Measurements from ENCODE around the gene MVB12B. TPM values are rescaled to one million over a fixed set of nuclear protein-coding genes. Genes with fewer than 3 reads are reported as not detected.
"Not testable (repeated sequence)": the region's sequence is repeated elsewhere in the genome, so short reads cannot be mapped to it uniquely, and the experiment has no call there.

MVB12B gene
- total RNA-seq, 4 donors from 2014 or later: 15.7 to 27.3 (median 22.7) TPM

DNA sequence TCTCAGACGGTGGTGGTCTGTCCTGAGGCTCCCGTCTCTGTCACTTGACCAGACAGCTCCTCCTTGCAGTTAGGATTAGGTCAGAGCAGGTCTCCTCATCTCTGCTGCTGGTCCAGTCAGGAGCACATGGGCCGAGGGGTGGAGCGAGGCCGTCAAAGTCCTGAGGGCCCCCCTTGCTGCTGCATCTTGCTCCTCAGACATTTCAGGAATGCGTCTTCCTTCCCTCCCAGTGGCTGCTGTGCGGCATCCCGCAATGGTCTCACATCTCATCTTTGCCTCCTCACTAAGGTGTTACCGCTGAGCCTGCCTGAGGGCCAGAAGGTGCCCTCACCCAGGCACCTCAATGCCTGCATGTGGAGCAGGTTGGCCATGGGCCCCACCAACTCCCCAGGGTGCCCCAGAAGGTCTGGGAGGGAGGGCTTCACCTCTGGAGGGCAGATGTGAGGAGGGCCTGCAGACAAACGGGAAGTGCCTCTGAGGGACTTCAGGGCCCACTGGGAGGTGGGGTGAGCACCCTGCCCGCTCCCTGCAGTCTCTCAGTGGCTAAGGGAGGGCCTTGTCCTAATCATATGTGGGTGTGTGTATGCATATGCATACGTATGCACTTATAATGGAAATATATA is 149.4 kb downstream of the MVB12B start:
- no peaks in the 10 kb centered on the region for H3K27me3 ChIP-seq
- H3K9me3 ChIP-seq: no peaks in the 10 kb centered on the region
- intact Hi-C loops (cut with DNase I; ENCODE audit: low total_unique reads) (no loop called here), in situ Hi-C loops (cut with MboI; ENCODE audit: low pct_ligation_motif_present in 1 of 4, low pct_unique_long_range_greater_than_20kb in 1 of 4, low sequenced_read_pairs in 3 of 4) (loop anchor here (10.0 to 25.0 kb wide), 2 partner anchors 161 to 164 kb away; no protein-coding TSS in a partner anchor)
- 93 to 100% methylated on average over 2 to 12 of the region's 12 CpGs for WGBS, 2 donors (ENCODE audit: low coverage in 1 of 2)
- H3K27ac ChIP-seq: no peak overlapping the region
- no peaks in the 10 kb centered on the region for H3K36me3 ChIP-seq
- TF ChIP-seq, protein P1, sequence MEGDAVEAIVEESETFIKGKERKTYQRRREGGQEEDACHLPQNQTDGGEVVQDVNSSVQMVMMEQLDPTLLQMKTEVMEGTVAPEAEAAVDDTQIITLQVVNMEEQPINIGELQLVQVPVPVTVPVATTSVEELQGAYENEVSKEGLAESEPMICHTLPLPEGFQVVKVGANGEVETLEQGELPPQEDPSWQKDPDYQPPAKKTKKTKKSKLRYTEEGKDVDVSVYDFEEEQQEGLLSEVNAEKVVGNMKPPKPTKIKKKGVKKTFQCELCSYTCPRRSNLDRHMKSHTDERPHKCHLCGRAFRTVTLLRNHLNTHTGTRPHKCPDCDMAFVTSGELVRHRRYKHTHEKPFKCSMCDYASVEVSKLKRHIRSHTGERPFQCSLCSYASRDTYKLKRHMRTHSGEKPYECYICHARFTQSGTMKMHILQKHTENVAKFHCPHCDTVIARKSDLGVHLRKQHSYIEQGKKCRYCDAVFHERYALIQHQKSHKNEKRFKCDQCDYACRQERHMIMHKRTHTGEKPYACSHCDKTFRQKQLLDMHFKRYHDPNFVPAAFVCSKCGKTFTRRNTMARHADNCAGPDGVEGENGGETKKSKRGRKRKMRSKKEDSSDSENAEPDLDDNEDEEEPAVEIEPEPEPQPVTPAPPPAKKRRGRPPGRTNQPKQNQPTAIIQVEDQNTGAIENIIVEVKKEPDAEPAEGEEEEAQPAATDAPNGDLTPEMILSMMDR (IDR thresholded peaks at IDR 0.05): no peak
- no peak for TF ChIP-seq POLR2A (IDR thresholded peaks at IDR 0.05)
- TF ChIP-seq POLR2AphosphoS5 (IDR thresholded peaks at IDR 0.05): no peak
- no peak for TF ChIP-seq EP300 (IDR thresholded peaks at IDR 0.05; ENCODE audit: low read depth)
- no peak overlapping the region for H3K4me3 ChIP-seq
- peaks cover 0 to 5% (median 0%) of the 10 kb centered on the region in 4 donors for H3K4me1 ChIP-seq
- no peak for DNase-seq

GRCh38 chr9:126477432-126477831 is 150.8 kb downstream of the MVB12B start:
- H3K27me3 ChIP-seq; H3K27ac ChIP-seq; H3K4me1 ChIP-seq; DNase-seq; H3K9me3 ChIP-seq; H3K36me3 ChIP-seq; H3K4me3 ChIP-seq; intact Hi-C loops (cut with DNase I; ENCODE audit: low total_unique reads): not testable (repeated sequence)
- WGBS, 2 donors (ENCODE audit: low coverage in 1 of 2): 77 to 80% methylated on average over 1 to 3 of the region's 3 CpGs
- in situ Hi-C loops (cut with MboI; ENCODE audit: low pct_ligation_motif_present in 1 of 4, low pct_unique_long_range_greater_than_20kb in 1 of 4, low sequenced_read_pairs in 3 of 4): loop anchor here (10.0 to 25.0 kb wide), 2 partner anchors 163 to 165 kb away; no protein-coding TSS in a partner anchor

DNA sequence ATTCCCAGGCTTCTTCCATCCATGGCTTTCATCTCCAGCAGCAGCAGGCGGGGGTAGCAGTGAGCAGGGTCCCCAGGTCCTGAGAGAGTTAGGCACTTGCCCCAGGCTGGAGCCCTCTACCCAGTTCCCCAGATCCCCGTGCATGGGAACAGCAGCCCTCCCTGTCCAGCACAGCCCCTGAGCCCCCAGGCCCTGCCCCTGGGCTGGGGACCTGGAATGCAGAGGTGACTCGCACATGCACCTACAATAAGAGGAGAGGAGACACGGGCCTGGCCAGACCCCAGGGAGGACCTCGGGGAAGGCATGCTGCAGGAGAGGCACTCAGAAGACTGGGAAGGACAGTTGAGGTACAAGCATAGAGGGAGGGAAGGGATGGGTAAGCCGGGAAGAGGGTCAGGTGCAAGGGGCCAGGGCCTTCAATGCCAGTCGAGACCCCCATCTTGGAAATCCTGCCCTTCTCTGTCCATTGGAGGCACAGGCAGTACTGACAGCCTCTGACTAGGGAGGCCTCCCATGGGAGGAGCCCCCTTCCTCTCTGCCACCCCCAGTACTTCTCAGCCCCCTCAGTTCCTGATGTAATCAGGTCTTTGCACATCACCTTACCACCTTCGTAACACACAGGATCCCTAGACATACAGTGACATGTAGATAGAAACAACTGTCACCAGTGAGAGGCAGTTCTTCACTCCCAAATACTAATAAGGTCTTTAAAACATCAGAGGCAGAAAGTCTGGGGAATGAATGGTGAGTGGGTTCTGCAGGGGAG is 151.8 kb downstream of the MVB12B start:
- intact Hi-C loops (cut with DNase I; ENCODE audit: low total_unique reads) (no loop called here), in situ Hi-C loops (cut with MboI; ENCODE audit: low pct_ligation_motif_present in 1 of 4, low pct_unique_long_range_greater_than_20kb in 1 of 4, low sequenced_read_pairs in 3 of 4) (loop anchor here (10.0 to 25.0 kb wide), 2 partner anchors 164 to 166 kb away; no protein-coding TSS in a partner anchor)
- no peaks in the 10 kb centered on the region for H3K9me3 ChIP-seq
- peaks cover 0 to 5% (median 0%) of the 10 kb centered on the region in 4 donors for H3K4me1 ChIP-seq
- no peak for TF ChIP-seq POLR2AphosphoS5 (IDR thresholded peaks at IDR 0.05)
- WGBS, 2 donors (ENCODE audit: low coverage in 1 of 2): 87 to 94% methylated on average over 4 to 8 of the region's 8 CpGs
- no peak overlapping the region for H3K4me3 ChIP-seq
- no peak for DNase-seq
- no peaks in the 10 kb centered on the region for H3K36me3 ChIP-seq
- no peaks in the 10 kb centered on the region for H3K27me3 ChIP-seq
- H3K27ac ChIP-seq: no peak overlapping the region

DNA sequence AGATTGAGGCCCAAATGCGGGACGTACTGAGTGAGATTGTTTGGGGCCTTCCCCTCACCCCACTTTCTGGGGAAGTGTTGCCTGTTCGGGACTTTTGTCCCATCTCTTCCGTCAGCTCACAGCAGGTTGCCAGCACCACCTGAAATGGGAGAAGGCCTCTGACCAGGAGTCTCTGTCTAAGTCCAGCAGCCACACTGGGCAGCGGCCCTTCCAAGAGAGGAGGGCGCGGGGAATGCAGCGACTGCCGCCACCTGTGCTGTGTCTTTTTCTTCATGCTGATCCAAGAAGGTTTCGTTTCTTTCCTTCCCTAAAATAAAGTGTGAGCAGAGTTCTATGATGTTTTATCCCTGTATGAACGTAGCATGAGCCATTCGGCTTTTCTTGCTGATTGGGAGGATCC is 152.9 kb downstream of the MVB12B start:
- WGBS, 2 donors (ENCODE audit: low coverage in 1 of 2): 93 to 100% methylated on average over 1 to 12 of the region's 12 CpGs
- Histone ChIP-seq H3K4me3 (no peak overlapping the region), H3K27ac (no peak overlapping the region), H3K36me3 (no peaks in the 10 kb centered on the region), H3K27me3 (no peaks in the 10 kb centered on the region), H3K4me1 (no peaks in the 10 kb centered on the region), H3K9me3 (no peaks in the 10 kb centered on the region)
- TF ChIP-seq EP300 (IDR thresholded peaks at IDR 0.05; ENCODE audit: low read depth): no peak
- no peak for TF ChIP-seq POLR2A (IDR thresholded peaks at IDR 0.05)
- TF ChIP-seq, protein P1 (IDR thresholded peaks at IDR 0.05): no peak
- TF ChIP-seq POLR2AphosphoS5 (IDR thresholded peaks at IDR 0.05): no peak
- in situ Hi-C loops (cut with MboI; ENCODE audit: low pct_ligation_motif_present in 1 of 4, low pct_unique_long_range_greater_than_20kb in 1 of 4, low sequenced_read_pairs in 3 of 4) (loop anchor here (10.0 to 25.0 kb wide), 2 partner anchors 165 to 167 kb away; no protein-coding TSS in a partner anchor), intact Hi-C loops (cut with DNase I; ENCODE audit: low total_unique reads) (no loop called here)
- no peak for DNase-seq

DNA sequence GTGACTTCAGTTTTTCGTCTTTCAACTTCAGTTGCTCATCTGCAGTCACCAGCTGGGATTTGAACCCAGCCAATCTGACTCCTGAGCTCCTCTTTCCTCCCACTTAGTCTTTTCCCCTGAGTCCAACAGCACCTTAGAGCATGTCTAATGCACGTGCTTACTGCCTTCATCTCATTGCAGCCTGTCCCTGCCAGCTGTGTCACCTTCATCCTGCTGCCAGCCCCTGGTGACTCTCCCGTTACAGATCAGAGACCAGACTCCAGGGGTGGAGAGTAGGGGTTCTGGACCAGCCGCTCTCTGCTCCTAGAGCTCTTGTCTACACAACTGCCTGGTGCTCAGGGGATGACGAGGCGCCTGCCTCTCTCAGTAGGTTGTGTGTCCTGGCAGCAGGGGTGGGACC is 154.2 kb downstream of the MVB12B start:
- H3K27ac ChIP-seq: no peak overlapping the region
- no peaks in the 10 kb centered on the region for H3K36me3 ChIP-seq
- 85 to 91% methylated on average over 4 to 6 of the region's 6 CpGs for WGBS, 2 donors (ENCODE audit: low coverage in 1 of 2)
- H3K27me3 ChIP-seq: no peaks in the 10 kb centered on the region
- no peak for DNase-seq
- intact Hi-C loops (cut with DNase I; ENCODE audit: low total_unique reads) (no loop called here), in situ Hi-C loops (cut with MboI; ENCODE audit: low pct_ligation_motif_present in 1 of 4, low pct_unique_long_range_greater_than_20kb in 1 of 4, low sequenced_read_pairs in 3 of 4) (loop anchor here in 2 of 4 donors (25.0 kb wide), 1 partner anchor 169 kb away; no protein-coding TSS in a partner anchor)
- no peak overlapping the region for H3K4me3 ChIP-seq
- H3K4me1 ChIP-seq: no peaks in the 10 kb centered on the region
- no peaks in the 10 kb centered on the region for H3K9me3 ChIP-seq
- TF ChIP-seq POLR2A (IDR thresholded peaks at IDR 0.05) (no peak), EP300 (IDR thresholded peaks at IDR 0.05; ENCODE audit: low read depth) (no peak), POLR2AphosphoS5 (IDR thresholded peaks at IDR 0.05) (no peak)
- TF ChIP-seq, protein P1 (IDR thresholded peaks at IDR 0.05): no peak
